WTC11 (cell line): ENCODE measurements around the gene CYREN. TPM values are rescaled to one million over a fixed set of nuclear protein-coding genes. Genes with fewer than 3 reads are reported as not detected.

Experiments used
- ATAC-seq: fragments of 200-7000 bp; cut with Tn5 transposase; 2 replicates; pipeline ENCODE4 v1.10.0; 2021; ENCODE audit warnings: mild to moderate bottlenecking, moderate library complexity
- CTCF ChIA-PET: fragments of 300-600 bp; sonication (Branson Sonifier 250); formaldehyde crosslinking; loops from one replicate; lab custom pipeline; 2021; ENCODE audit warnings: antibody characterized with exemption; lab: Charles Lee
- POLR2A ChIA-PET: fragments of 350-600 bp; sonication (Branson Sonifier 250); formaldehyde crosslinking; loops from one replicate; lab custom pipeline; 2021; ENCODE audit warnings: antibody characterized with exemption; lab: Charles Lee
- DNase-seq: peaks from one replicate; pipeline ENCODE4 v3.0.0; 2021; ENCODE audit warnings: low spot score
- H3K27ac Mint-ChIP-seq: 2 replicates; pipeline ENCODE4 v1.8.0; 2021; ENCODE audit warnings: mixed read lengths
- H3K27me3 Mint-ChIP-seq: 2 replicates; pipeline ENCODE4 v1.8.0; 2021; ENCODE audit warnings: low read depth, mild to moderate bottlenecking, moderate library complexity, mixed read lengths
- H3K36me3 Mint-ChIP-seq: 2 replicates; pipeline ENCODE4 v1.8.0; 2021; ENCODE audit warnings: mixed read lengths
- H3K4me1 Mint-ChIP-seq: 2 replicates; pipeline ENCODE4 v1.8.0; 2022; ENCODE audit warnings: mixed read lengths
- H3K4me3 Mint-ChIP-seq: 2 replicates; pipeline ENCODE4 v1.8.0; 2021; ENCODE audit warnings: mild to moderate bottlenecking, moderate library complexity, mixed read lengths
- H3K9me3 Mint-ChIP-seq: 2 replicates; pipeline ENCODE4 v1.8.0; 2021; ENCODE audit warnings: mixed read lengths
- FOXK1 ChIP-seq: sonication (generic); formaldehyde crosslinking; IDR thresholded peaks from 2 replicates; pipeline ENCODE4 v1.8.0; 2022; ENCODE audit warnings: mild to moderate bottlenecking, moderate library complexity, missing genetic modification reagents
- GABPB1 ChIP-seq: sonication (generic); formaldehyde crosslinking; IDR thresholded peaks from 2 replicates; pipeline ENCODE4 v1.8.1; 2023; ENCODE audit warnings: mild to moderate bottlenecking, missing genetic modification reagents
- NR2C2 ChIP-seq: sonication (generic); formaldehyde crosslinking; IDR thresholded peaks from 2 replicates; pipeline ENCODE4 v1.8.0; 2022; ENCODE audit warnings: mild to moderate bottlenecking, missing genetic modification reagents
- RORB ChIP-seq: fragments of 250-450 bp; sonication (Bioruptor Pico); IDR thresholded peaks from 2 replicates; pipeline ENCODE4 v1.9.0; 2021; ENCODE audit warnings: mild to moderate bottlenecking
- ZNF121 ChIP-seq: sonication (generic); formaldehyde crosslinking; IDR thresholded peaks from 2 replicates; pipeline ENCODE4 v1.8.0; 2023; ENCODE audit warnings: missing genetic modification reagents
- ZNF219 ChIP-seq: sonication (generic); formaldehyde crosslinking; IDR thresholded peaks from 2 replicates; pipeline ENCODE4 v1.8.0; 2023; ENCODE audit warnings: missing genetic modification reagents, mild to moderate bottlenecking, borderline replicate concordance
- total RNA-seq: library from RNA; stranded (reverse); gene quantifications from 3 replicates; pipeline ENCODE4 v1.2.3, GENCODE V29; 2021
- TF ChIP-seq, protein P1 (sequence below): sonication (generic); formaldehyde crosslinking; IDR thresholded peaks from 2 replicates; pipeline ENCODE4 v1.8.1; 2023; ENCODE audit warnings: mild to moderate bottlenecking, missing genetic modification reagents, moderate library complexity
- TF ChIP-seq, protein P2 (sequence below): sonication (generic); formaldehyde crosslinking; conservative IDR thresholded peaks from 2 replicates; pipeline ENCODE4 v1.8.1; 2023; ENCODE audit warnings: mild to moderate bottlenecking, low read depth, missing genetic modification reagents, moderate library complexity
- TF ChIP-seq, protein P3 (sequence below): fragments of 250-450 bp; sonication (Bioruptor Pico); IDR thresholded peaks from 2 replicates; pipeline ENCODE4 v2.1.2; 2022; ENCODE audit warnings: mild to moderate bottlenecking, moderate library complexity
- TF ChIP-seq, protein P4 (sequence below): sonication (generic); formaldehyde crosslinking; IDR thresholded peaks from 2 replicates; pipeline ENCODE4 v1.8.0; 2022; ENCODE audit warnings: mild to moderate bottlenecking, missing genetic modification reagents
- TF ChIP-seq, protein P5 (sequence below): sonication (generic); formaldehyde crosslinking; IDR thresholded peaks from 2 replicates; pipeline ENCODE4 v1.8.0; 2023; ENCODE audit warnings: missing genetic modification reagents, mild to moderate bottlenecking, borderline replicate concordance

Gene CYREN
- total RNA-seq, 1 experiment from 2014 or later = 37.9 TPM

DNA sequence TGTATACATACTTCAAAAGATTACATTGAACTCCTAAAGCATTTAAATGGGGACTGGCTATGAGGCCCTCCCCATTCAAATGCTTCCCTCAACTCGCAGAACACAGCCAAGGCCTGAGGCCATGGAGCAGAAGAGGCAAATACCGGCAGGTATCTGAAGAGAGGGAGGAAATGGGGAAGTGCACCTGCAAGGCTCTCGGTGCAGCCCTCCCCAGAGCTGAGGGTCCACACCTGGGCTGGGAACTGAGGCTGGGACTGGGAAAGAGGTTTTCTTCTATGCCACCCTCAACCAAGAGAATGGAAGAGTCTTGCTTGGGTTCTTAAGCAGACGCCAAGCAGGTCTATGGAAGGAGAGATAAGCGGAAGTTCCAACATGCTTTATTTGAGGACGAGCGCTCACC lies 13.0 kb upstream of the CYREN start:
- TF ChIP-seq RORB (CRISPR knock-in tag) (no peak), ZNF219 (CRISPR knock-in tag) (no peak), NR2C2 (no peak)
- TF ChIP-seq, protein P1, sequence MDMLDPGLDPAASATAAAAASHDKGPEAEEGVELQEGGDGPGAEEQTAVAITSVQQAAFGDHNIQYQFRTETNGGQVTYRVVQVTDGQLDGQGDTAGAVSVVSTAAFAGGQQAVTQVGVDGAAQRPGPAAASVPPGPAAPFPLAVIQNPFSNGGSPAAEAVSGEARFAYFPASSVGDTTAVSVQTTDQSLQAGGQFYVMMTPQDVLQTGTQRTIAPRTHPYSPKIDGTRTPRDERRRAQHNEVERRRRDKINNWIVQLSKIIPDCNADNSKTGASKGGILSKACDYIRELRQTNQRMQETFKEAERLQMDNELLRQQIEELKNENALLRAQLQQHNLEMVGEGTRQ = no peak
- TF ChIP-seq, protein P2, sequence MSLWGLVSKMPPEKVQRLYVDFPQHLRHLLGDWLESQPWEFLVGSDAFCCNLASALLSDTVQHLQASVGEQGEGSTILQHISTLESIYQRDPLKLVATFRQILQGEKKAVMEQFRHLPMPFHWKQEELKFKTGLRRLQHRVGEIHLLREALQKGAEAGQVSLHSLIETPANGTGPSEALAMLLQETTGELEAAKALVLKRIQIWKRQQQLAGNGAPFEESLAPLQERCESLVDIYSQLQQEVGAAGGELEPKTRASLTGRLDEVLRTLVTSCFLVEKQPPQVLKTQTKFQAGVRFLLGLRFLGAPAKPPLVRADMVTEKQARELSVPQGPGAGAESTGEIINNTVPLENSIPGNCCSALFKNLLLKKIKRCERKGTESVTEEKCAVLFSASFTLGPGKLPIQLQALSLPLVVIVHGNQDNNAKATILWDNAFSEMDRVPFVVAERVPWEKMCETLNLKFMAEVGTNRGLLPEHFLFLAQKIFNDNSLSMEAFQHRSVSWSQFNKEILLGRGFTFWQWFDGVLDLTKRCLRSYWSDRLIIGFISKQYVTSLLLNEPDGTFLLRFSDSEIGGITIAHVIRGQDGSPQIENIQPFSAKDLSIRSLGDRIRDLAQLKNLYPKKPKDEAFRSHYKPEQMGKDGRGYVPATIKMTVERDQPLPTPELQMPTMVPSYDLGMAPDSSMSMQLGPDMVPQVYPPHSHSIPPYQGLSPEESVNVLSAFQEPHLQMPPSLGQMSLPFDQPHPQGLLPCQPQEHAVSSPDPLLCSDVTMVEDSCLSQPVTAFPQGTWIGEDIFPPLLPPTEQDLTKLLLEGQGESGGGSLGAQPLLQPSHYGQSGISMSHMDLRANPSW (CRISPR knock-in tag) = no peak
- TF ChIP-seq, protein P3, sequence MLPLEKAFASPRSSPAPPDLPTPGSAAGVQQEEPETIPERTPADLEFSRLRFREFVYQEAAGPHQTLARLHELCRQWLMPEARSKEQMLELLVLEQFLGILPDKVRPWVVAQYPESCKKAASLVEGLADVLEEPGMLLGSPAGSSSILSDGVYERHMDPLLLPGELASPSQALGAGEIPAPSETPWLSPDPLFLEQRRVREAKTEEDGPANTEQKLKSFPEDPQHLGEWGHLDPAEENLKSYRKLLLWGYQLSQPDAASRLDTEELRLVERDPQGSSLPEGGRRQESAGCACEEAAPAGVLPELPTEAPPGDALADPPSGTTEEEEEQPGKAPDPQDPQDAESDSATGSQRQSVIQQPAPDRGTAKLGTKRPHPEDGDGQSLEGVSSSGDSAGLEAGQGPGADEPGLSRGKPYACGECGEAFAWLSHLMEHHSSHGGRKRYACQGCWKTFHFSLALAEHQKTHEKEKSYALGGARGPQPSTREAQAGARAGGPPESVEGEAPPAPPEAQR (CRISPR knock-in tag) = no peak
- TF ChIP-seq, all 79 proteins: peak for 0
- Mint-ChIP-seq H3K4me1 (no peaks in the 10 kb centered on the region), H3K4me3 (no peak overlapping the region), H3K27ac (no peak overlapping the region), H3K36me3 (peaks cover 72% of the 10 kb centered on the region), H3K9me3 (peaks cover 50% of the 10 kb centered on the region), H3K27me3 (no peaks in the 10 kb centered on the region)
- no peak for DNase-seq
- ChIA-PET CTCF (no interaction called here), POLR2A (no interaction called here)
- no peak for ATAC-seq

DNA sequence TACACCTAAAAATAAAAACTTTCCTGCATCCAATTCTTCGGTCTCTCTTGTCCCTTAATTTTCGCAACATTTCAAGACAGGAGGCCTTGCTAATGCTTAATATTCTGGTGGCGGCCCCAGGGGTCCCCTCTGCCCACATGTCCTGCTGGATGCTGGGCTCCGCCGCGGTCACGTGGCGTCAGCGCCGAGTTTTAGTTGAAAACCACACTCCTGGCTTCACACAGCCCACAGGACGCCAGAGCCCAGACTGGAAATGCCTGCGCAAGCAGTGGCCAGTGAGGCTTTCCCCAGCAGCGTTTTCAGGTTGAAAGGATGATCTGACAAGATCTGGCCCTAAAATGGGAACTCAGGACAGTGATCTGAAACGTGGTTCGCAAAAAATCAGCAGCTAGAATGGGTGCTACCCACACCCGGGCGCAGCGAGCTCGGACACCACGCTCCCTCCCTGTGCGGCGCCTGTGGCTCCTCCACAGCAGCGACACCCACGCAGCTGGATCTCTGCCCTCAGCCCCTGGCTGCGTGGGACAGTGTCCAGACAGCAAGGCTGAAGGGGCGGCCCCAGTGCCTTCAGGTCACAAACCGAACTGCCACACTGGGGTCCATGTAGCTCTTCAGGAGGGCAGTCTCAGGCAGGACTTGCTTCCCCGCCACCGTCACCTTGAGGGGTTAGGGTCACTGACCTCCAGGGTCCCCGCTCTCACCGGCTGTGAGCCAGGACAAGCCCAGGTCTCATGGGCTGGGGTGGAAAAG lies 11.6 kb upstream of the CYREN start:
- Mint-ChIP-seq H3K4me3 (no peak overlapping the region), H3K27ac (no peak overlapping the region), H3K4me1 (peaks cover 12% of the 10 kb centered on the region), H3K9me3 (peaks cover 51% of the 10 kb centered on the region), H3K36me3 (peaks cover 68% of the 10 kb centered on the region), H3K27me3 (no peaks in the 10 kb centered on the region)
- ChIA-PET POLR2A (no interaction called here), CTCF (no interaction called here)
- TF ChIP-seq, protein P4, sequence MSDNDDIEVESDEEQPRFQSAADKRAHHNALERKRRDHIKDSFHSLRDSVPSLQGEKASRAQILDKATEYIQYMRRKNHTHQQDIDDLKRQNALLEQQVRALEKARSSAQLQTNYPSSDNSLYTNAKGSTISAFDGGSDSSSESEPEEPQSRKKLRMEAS (CRISPR knock-in tag) = no peak
- DNase-seq (no peak), ATAC-seq (no peak)

DNA sequence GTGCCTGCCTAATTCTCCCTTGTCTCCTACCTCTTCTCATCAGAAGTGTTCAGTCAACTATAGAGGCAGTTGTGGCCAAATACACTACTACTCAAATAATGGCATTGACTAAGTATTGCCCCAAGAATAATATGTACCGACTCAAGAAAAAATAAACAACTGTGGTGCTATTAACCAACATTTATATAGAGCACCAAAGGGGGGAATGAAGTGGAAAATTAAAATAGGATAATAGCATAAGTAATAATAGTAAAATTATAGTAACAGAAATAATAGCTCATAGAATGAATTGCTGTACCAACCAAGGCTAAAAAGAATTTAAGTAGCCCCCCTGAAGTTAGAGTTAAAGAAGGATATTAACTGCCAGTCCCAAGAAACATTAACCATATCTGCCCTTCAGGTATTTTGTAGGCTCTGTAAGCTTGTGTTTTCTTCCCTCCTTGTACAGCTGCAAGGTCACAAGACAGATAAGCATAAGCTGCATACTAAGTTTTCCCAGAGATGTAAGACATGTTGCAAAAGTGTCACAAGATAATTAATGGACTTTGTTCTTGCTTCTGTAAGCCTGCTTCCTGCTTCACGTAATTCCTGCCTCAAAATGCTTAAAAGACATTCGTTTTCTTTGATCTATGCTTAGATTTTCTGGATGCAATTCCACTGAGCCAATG lies 10.9 kb upstream of the CYREN start:
- Mint-ChIP-seq H3K27ac (no peak overlapping the region), H3K9me3 (peaks cover 51% of the 10 kb centered on the region), H3K4me3 (no peak overlapping the region), H3K27me3 (no peaks in the 10 kb centered on the region), H3K4me1 (peaks cover 18% of the 10 kb centered on the region), H3K36me3 (peaks cover 66% of the 10 kb centered on the region)
- TF ChIP-seq, protein P5, sequence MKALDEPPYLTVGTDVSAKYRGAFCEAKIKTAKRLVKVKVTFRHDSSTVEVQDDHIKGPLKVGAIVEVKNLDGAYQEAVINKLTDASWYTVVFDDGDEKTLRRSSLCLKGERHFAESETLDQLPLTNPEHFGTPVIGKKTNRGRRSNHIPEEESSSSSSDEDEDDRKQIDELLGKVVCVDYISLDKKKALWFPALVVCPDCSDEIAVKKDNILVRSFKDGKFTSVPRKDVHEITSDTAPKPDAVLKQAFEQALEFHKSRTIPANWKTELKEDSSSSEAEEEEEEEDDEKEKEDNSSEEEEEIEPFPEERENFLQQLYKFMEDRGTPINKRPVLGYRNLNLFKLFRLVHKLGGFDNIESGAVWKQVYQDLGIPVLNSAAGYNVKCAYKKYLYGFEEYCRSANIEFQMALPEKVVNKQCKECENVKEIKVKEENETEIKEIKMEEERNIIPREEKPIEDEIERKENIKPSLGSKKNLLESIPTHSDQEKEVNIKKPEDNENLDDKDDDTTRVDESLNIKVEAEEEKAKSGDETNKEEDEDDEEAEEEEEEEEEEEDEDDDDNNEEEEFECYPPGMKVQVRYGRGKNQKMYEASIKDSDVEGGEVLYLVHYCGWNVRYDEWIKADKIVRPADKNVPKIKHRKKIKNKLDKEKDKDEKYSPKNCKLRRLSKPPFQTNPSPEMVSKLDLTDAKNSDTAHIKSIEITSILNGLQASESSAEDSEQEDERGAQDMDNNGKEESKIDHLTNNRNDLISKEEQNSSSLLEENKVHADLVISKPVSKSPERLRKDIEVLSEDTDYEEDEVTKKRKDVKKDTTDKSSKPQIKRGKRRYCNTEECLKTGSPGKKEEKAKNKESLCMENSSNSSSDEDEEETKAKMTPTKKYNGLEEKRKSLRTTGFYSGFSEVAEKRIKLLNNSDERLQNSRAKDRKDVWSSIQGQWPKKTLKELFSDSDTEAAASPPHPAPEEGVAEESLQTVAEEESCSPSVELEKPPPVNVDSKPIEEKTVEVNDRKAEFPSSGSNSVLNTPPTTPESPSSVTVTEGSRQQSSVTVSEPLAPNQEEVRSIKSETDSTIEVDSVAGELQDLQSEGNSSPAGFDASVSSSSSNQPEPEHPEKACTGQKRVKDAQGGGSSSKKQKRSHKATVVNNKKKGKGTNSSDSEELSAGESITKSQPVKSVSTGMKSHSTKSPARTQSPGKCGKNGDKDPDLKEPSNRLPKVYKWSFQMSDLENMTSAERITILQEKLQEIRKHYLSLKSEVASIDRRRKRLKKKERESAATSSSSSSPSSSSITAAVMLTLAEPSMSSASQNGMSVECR (CRISPR knock-in tag) = no peak
- TF ChIP-seq FOXK1 (CRISPR knock-in tag) (no peak), GABPB1 (CRISPR knock-in tag) (no peak), ZNF121 (no peak)
- TF ChIP-seq, protein P2 (CRISPR knock-in tag) = no peak
- DNase-seq (no peak), ATAC-seq (no peak)
- ChIA-PET CTCF (no interaction called here), POLR2A (no interaction called here)
